ENCODE measurements around the gene BBX. TPM values are rescaled to one million over a fixed set of nuclear protein-coding genes. Genes with fewer than 3 reads are reported as not detected.

BBX gene
- total and polyA plus RNA-seq, 2 of the 4 experiments (the other 2 are of a cell fraction) = 13.6 to 107 TPM

DNA sequence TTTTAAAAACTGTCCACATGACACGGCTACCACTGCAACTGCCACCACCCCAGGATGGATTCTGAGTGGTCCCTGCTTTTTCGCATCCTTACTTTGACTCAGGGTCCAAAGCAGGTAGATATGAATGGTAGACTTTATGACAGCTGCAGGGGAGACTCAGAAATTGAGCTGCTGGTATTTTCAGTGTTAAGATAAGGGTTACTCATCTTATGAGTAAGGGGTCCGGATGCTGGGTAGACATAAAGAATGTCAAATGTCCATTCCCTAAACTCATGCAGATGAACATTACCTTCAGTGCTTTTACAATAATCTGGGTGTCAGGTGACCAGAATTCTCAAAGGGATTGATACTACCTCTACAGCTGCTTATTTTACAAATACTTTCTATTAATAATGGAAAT, 25.9 kb upstream of the BBX start:
- no peak overlapping the region for H2AK9ac ChIP-seq (replicated peaks; ENCODE audit: low read depth, low read length, poor library complexity)
- H4K8ac ChIP-seq (ENCODE audit: low read depth in 2 of 2, low read length in 2 of 2) = no peak overlapping the region
- no peak overlapping the region for H3K4me2 ChIP-seq (ENCODE audit: low read depth, low read length)
- dilution Hi-C loops (cut with HindIII; ENCODE audit: low sequenced_read_pairs, unreplicated experiment) = no loop called here
- no TSS peak for BruUV-seq (replicated peaks)
- no peaks in the 10 kb centered on the region for H3K9me1 ChIP-seq (ENCODE audit: insufficient read depth, low read length)
- H2BK120ac ChIP-seq (ENCODE audit: low read depth, low read length) = no peak overlapping the region
- H2BK5ac ChIP-seq (ENCODE audit: low read depth, low read length, poor library complexity, severe bottlenecking) = no peak overlapping the region
- H4K20me1 ChIP-seq (ENCODE audit: insufficient read depth, low read length) = no peaks in the 10 kb centered on the region
- WGBS, 2 experiments (ENCODE audit: extremely low coverage in 2 of 2, insufficient read length in 1 of 2) = no CpG with 5 or more reads among the region's 3 CpGs
- no peak overlapping the region for H2AFZ ChIP-seq (replicated peaks; ENCODE audit: low read length, poor library complexity)
- DNase-seq = peak; percentile 2
- H3K9me3 ChIP-seq (ENCODE audit: control insufficient read depth, insufficient read depth, low read length) = no peaks in the 10 kb centered on the region
- no peaks in the 10 kb centered on the region for H3K36me3 ChIP-seq (ENCODE audit: control insufficient read depth, insufficient read depth, low read length)
- POLR2A ChIA-PET (ENCODE audit: unreplicated experiment) = no interaction called here
- intact Hi-C loops (cut with micrococcal nuclease) = no loop called here
- no peak overlapping the region for H2AK5ac ChIP-seq (ENCODE audit: low read depth, low read length)
- no peak overlapping the region for H3K27ac ChIP-seq (ENCODE audit: insufficient read depth, low read length)
- TF ChIP-seq MAFK (IDR thresholded peaks at IDR 0.05; ENCODE audit: low read depth, low read length) (no peak), CTCF (conservative IDR thresholded peaks at IDR 0.05; ENCODE audit: low read depth, low read length) (no peak), ELK1 (IDR thresholded peaks at IDR 0.05; ENCODE audit: borderline replicate concordance, low read depth, low read length) (no peak), USF2 (IDR thresholded peaks at IDR 0.05; ENCODE audit: low read depth, low read length) (no peak), RFX5 (IDR thresholded peaks at IDR 0.05; ENCODE audit: low read depth, low read length) (no peak)
- H3K4me1 ChIP-seq (ENCODE audit: control insufficient read depth, insufficient read depth, low read length) = no peaks in the 10 kb centered on the region
- no peak overlapping the region for H2BK20ac ChIP-seq (ENCODE audit: low read depth, low read length)
- H4K5ac ChIP-seq (ENCODE audit: low read depth, low read length) = no peak overlapping the region
- CTCF ChIA-PET = no interaction called here
- no peak overlapping the region for H3K14ac ChIP-seq (replicated peaks; ENCODE audit: low read depth, low read length)
- no peak overlapping the region for H4K91ac ChIP-seq (ENCODE audit: insufficient read depth, low read depth, low read length)
- H3K4me3 ChIP-seq (ENCODE audit: insufficient read depth, low read depth, low read length) = no peak overlapping the region
- H3K9ac ChIP-seq (ENCODE audit: low read depth, low read length) = no peak overlapping the region
- no peak overlapping the region for H3K18ac ChIP-seq (ENCODE audit: low read depth, low read length)
- in situ Hi-C loops (cut with MboI; ENCODE audit: low sequenced_read_pairs) = no loop called here
- no peak overlapping the region for H3K23ac ChIP-seq (ENCODE audit: low read depth, low read length)
- no peaks in the 10 kb centered on the region; the same call in 1 of the 2 replicates for H3K27me3 ChIP-seq (ENCODE audit: control insufficient read depth, insufficient read depth, low read length)
- no peak for ATAC-seq (ENCODE audit: low read depth)
- no peaks in the 10 kb centered on the region for H3K79me1 ChIP-seq (ENCODE audit: low read depth in 1 of 2, low read length in 2 of 2)
- H3K4ac ChIP-seq (ENCODE audit: low read depth, low read length) = no peak overlapping the region
- H3K56ac ChIP-seq (ENCODE audit: extremely low read depth, insufficient read depth, low read length) = no peak overlapping the region
- H2BK15ac ChIP-seq (ENCODE audit: low read depth, low read length) = no peak overlapping the region

All from IMR-90 (cell line).